ENCODE results near the gene ARFGAP2.

The ARFGAP2 gene

GRCh38 chr11:47161890-47162289 is 14.8 kb downstream of the ARFGAP2 start:
- no peak for DNase-seq (ENCODE audit: low read depth)
- no peak for TF ChIP-seq CTCF (IDR thresholded peaks at IDR 0.05; ENCODE audit: low read length, missing control alignments)
- no peak overlapping the region for H3K4me3 ChIP-seq (replicated peaks; ENCODE audit: low read depth, low read length)

- DNase-seq (ENCODE audit: low read depth) = peak; percentile 77
Measured at GRCh38 chr11:47161134-47161854, 15.4 kb downstream of the ARFGAP2 start.

GRCh38 chr11:47160753-47161133 is 15.9 kb downstream of the ARFGAP2 start:
- H3K4me3 ChIP-seq (replicated peaks; ENCODE audit: low read depth, low read length) = no peak overlapping the region
- no peak for TF ChIP-seq CTCF (IDR thresholded peaks at IDR 0.05; ENCODE audit: low read length, missing control alignments)

More at GRCh38 chr11:47161134-47161854, 15.4 kb downstream of the ARFGAP2 start:
- TF ChIP-seq CTCF (IDR thresholded peaks at IDR 0.05; ENCODE audit: low read length, missing control alignments) = peak; percentile 84
- no peak overlapping the region for H3K4me3 ChIP-seq (replicated peaks; ENCODE audit: low read depth, low read length)

GRCh38 chr11:47158242-47158641 is 18.4 kb downstream of the ARFGAP2 start:
- DNase-seq (ENCODE audit: low read depth) = no peak
- H3K4me3 ChIP-seq (replicated peaks; ENCODE audit: low read depth, low read length) = no peak overlapping the region
- no peak for TF ChIP-seq CTCF (IDR thresholded peaks at IDR 0.05; ENCODE audit: low read length, missing control alignments)

More at GRCh38 chr11:47160753-47161133, 15.9 kb downstream of the ARFGAP2 start:
- no peak for DNase-seq (ENCODE audit: low read depth)

- TF ChIP-seq CTCF (IDR thresholded peaks at IDR 0.05; ENCODE audit: low read length, missing control alignments) = no peak
- no peak overlapping the region for H3K4me3 ChIP-seq (replicated peaks; ENCODE audit: low read depth, low read length)
- no peak for DNase-seq (ENCODE audit: low read depth)
Measured at GRCh38 chr11:47157805-47158204, 18.9 kb downstream of the ARFGAP2 start.

GRCh38 chr11:47156951-47157350 is 19.7 kb downstream of the ARFGAP2 start:
- no peak overlapping the region for H3K4me3 ChIP-seq (replicated peaks; ENCODE audit: low read depth, low read length)
- no peak for TF ChIP-seq CTCF (IDR thresholded peaks at IDR 0.05; ENCODE audit: low read length, missing control alignments)

GRCh38 chr11:47156333-47156732 is 20.3 kb downstream of the ARFGAP2 start:
- no peak for DNase-seq (ENCODE audit: low read depth)
- no peak overlapping the region for H3K4me3 ChIP-seq (replicated peaks; ENCODE audit: low read depth, low read length)
- no peak for TF ChIP-seq CTCF (IDR thresholded peaks at IDR 0.05; ENCODE audit: low read length, missing control alignments)

More at GRCh38 chr11:47156951-47157350, 19.7 kb downstream of the ARFGAP2 start:
- DNase-seq (ENCODE audit: low read depth) = no peak
